HG03520 (cell line): ENCODE data around the gene MED4.
"Not testable (repeated sequence)": the region's sequence is repeated elsewhere in the genome, so short reads cannot be mapped to it uniquely, and the experiment has no call there.

Source experiments
- ATAC-seq: cut with Tn5 transposase; IDR thresholded peaks from one replicate; pipeline ENCODE4 v1.9.1; 2021; ENCODE audit warnings: mild to moderate bottlenecking, moderate library complexity; ENCODE audit not compliant: unreplicated experiment

Gene MED4

GRCh38 chr13:48096670-48097069, 1.8 kb upstream of the MED4 start:
- ATAC-seq: no peak

GRCh38 chr13:48094404-48094780, 512 bp downstream of the MED4 start:
- ATAC-seq: peak; percentile 16

DNA sequence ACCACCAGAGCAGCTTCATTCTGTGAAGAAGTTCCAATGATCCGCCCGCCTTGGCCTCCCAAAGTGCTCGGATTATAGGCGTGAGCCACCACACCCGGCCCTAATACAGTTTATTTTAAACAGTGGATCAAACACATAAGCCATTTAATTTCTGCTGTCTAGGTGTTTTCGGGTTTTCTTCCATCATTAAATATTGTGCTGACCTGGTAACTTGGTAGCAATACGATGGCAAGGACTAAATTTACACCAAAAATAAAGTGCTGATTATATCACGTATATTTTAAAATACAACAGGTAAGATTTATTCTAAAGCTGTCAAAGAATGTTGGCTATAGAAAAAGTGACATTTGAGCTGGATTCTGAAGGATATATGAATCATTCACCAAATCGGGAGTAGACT, 1.3 kb downstream of the MED4 start:
- no peak for ATAC-seq

DNA sequence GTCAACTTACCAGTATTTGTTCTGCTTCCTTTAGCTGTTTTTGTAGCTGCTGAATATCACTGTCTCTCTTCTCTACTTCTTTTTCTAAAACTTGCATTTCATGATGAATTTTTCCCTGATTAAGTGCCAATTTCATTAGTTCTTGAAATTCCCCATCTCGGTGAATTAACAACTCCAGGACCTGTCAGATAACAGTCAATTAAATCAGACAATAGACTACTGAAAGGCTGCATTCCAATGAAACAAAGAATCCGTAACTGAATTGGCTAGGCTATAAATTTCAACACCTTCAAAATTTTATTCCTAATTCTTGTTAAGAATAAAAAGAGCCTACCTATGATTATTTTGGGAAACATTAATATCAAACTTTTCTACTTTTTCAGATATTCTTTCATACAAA, 8.6 kb downstream of the MED4 start:
- ATAC-seq: no peak

DNA sequence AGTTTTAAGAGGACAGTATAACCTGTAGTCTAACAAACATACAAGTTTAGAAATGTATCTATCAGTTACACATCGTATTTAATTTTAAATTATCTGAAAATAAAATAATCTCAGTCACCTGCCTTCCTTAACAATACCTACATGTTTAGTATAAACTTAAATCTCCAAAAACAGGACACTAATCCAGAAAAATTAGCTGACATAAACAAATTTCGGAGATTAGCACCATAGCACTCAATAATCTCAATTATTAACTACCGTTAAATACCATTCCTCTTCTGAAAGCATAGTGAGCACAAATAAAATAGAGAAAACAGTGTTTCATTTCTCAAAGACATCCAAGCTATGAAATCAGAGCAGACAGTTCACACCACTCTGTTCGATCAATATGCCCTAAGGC, 13.2 kb downstream of the MED4 start:
- ATAC-seq: no peak

DNA sequence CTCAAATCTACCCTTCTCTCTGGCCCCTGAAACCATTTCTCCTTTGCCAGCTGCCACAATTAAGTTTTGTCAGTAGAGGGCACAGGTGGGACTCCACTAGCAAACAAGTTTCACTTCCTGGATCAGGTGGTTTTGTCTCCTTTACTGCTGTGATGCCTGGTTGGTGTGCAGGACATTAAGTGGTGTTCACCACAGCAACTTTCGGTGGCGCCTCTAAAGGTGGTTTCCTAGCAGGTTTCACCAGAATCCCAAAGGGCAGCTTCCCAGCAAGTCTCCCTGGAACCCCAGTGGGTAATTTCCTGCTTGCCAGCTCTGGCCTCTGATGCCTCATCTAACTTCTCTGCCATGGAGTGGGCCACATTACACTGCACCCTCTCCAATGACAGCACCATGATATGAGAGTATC, 16.6 kb downstream of the MED4 start:
- ATAC-seq: peak; percentile 95

DNA sequence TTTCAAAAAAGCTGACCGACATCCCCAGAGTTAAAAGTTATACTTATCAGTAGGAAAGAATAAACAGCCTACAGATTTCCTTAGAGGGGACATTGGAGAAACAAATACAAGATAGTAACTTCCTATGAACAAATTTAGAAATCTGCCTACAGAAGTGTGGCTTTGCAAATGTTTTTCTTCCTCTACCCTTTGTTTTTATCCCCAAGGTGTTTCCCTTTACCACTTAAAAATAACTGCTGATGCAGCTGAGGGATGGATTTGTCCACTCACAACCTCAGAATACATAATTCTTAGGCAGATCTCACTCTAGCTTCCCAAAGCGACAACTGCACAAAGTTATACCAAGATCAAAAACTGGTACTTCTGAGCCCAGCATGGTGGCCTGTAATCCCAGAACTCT, 20.9 kb downstream of the MED4 start:
- ATAC-seq: no peak

GRCh38 chr13:48072787-48073186, 22.1 kb downstream of the MED4 start:
- no peak for ATAC-seq

- no peak for ATAC-seq
Measured at GRCh38 chr13:48072304-48072703, 22.6 kb downstream of the MED4 start.

DNA sequence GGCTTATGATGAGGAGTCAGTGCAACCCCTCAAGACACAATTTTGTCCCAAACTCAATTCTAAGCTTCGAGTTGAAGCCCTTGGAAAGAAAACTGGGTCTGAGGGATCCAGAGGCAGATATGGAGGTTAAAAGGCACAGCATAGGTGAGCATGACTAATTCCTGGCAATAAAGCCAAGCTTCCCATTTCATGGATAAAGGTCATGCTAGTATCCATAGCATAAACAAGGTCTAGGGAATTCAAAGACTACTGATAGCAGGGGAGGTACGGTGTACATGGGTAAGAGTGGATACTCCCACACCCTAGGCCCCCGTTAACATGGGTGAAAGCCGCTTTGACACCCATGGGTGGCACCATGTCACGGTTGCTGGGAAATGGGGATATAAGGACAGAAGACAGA, 24.0 kb downstream of the MED4 start:
- ATAC-seq: no peak

- ATAC-seq: no peak
Measured at GRCh38 chr13:48069573-48069972, 25.3 kb downstream of the MED4 start.

GRCh38 chr13:48068952-48069351, 26.0 kb downstream of the MED4 start:
- no peak for ATAC-seq

- ATAC-seq: no peak
Measured at GRCh38 chr13:48068036-48068435, 26.9 kb downstream of the MED4 start.

- peak; percentile 44 for ATAC-seq
Measured at GRCh38 chr13:48066310-48066989, 28.5 kb downstream of the MED4 start.

DNA sequence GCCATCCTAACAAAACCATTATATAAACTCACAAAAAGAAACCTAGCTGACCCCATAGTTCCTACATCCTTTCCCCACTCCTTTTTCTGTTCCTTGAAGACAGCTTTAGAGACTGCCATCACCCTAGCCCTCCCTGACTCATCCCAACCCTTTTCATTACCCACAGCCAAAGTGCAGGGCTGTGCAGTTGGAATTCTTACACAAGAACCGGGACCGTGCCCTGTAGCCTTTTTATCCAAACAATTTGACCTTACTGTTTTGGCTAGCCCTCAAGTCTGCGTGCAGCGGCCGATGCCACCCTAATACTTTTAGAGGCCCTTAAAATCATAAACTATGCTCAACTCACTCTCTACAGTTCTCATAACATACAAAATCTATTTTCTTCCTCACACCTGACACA, 35.0 kb downstream of the MED4 start:
- not testable (repeated sequence) for ATAC-seq

DNA sequence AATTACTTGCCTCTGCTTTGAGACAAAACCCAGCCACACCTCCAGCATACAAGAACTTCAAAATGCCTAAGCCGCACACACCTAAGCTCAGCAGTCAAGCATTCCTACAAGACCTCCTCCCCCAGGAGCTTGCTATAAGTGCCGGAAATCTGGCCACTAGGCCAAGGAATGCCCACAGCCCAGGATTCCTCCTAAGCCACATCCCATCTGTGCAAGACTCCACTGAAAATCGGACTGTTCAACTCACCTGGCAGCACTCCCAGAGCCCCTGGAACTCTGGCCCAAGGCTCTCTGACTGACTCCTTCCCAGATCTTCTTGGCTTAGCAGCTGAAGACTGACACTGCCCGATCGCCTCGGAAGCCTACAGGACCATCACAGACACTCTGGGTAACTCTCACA, 36.4 kb downstream of the MED4 start:
- ATAC-seq: not testable (repeated sequence)

DNA sequence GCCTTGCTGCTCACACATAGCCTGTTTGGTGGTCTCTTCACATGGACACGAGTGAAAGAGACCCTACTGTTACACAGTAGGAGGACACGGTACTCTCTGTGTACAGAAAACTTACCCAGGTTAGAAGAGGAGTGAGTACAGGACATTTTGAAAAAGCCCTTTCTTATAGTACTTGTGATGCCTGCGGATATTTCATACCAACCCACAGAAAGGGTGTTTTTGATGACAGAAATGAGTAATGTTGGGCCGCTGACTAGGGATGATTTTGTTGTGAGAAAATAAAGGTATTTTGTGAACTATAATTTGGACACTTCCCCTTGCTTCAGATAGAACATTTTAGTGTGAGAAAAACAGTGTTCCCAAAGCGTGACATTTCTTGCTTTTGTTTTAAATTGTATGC, 39.2 kb downstream of the MED4 start:
- no peak for ATAC-seq

- no peak for ATAC-seq
Measured at GRCh38 chr13:48054601-48055000, 40.3 kb downstream of the MED4 start.

DNA sequence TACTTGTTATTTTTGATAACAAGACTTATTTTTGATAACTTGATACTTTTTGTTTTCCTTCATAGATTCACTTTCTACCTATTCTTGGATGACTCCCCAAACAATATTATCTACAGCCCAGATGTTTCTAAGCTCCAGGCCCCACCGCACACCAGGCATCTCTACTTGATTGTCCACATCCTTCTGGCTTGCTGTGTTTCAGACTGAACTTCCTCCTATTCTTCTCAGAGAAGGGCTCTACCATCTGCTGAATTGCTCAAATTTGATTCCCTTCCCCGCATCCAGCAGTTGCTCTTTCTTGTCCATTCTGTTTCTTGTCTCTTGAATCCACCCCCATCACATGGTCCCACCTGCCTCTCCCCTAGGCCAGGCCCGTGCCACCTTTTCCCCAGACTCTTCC, 44.4 kb downstream of the MED4 start:
- ATAC-seq: no peak

- no peak for ATAC-seq
Measured at GRCh38 chr13:48043789-48044503, 51.0 kb downstream of the MED4 start.

GRCh38 chr13:48042894-48043293, 52.0 kb downstream of the MED4 start:
- ATAC-seq: no peak

GRCh38 chr13:48040896-48041295, 54.0 kb downstream of the MED4 start:
- no peak for ATAC-seq

DNA sequence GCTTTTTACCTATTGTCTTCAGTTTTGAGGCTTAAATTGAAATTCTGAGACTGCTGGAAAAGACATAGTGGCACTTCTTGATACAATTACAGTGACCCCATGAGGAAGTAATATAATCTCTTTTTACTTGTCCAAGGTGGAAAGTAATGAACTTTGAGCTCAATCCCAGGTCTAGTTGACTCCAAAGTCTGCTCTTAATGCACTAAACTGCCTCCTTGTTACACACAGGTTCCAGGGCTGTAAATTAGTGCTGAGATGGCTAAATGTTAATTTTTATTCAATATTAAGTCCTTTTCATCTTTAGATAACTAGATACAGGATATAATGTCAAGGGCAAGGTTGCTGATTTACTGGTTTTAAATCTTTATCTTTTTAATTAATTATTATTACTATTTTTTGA, 54.9 kb downstream of the MED4 start:
- ATAC-seq: no peak
